K562 (cell line): Measurements from ENCODE around the gene ZDHHC8. TPM values are rescaled to one million over a fixed set of nuclear protein-coding genes. Genes with fewer than 3 reads are reported as not detected.

Experiments
- CBFA2T3 ChIP-seq: fragments of 450-650 bp; IDR thresholded peaks from 2 replicates; pipeline ENCODE4 v1.6.1; 2017
- CCAR2 ChIP-seq: fragments of 200-400 bp; formaldehyde crosslinking; IDR thresholded peaks from 2 replicates; pipeline ENCODE4 v1.6.1; 2017; ENCODE audit warnings: mild to moderate bottlenecking, low read depth, low read length
- HNRNPK ChIP-seq: fragments of 200-400 bp; formaldehyde crosslinking; IDR thresholded peaks from one replicate; pipeline ENCODE4 v1.6.1; 2018; ENCODE audit warnings: mild to moderate bottlenecking, low read depth, low read length; ENCODE audit not compliant: poor library complexity, severe bottlenecking
- KLF13 ChIP-seq: fragments of 450-650 bp; IDR thresholded peaks from 2 replicates; pipeline ENCODE4 v1.6.1; 2016; ENCODE audit warnings: missing genetic modification characterization, low read depth, mild to moderate bottlenecking, missing compliant biosample characterization, moderate library complexity, borderline replicate concordance
- NRF1 ChIP-seq, 2 experiments: fragments of 450-650 bp; IDR thresholded peaks in 1 of 2; conservative IDR thresholded peaks in 1 of 2; 2 replicates each; pipeline ENCODE4 v1.6.1; 2014; ENCODE audit warnings: mild to moderate bottlenecking in 2 of 2
- RCOR1 ChIP-seq, 2 experiments: IDR thresholded peaks; 2 replicates each; pipeline ENCODE4 v1.6.1; 2012; ENCODE audit warnings: low read depth in 2 of 2, low read length in 2 of 2, borderline replicate concordance in 1 of 2, improper control_type of control experiment in 1 of 2
- RHOXF2B ChIP-seq: fragments of 250-450 bp; sonication (Bioruptor Pico); conservative IDR thresholded peaks from 2 replicates; pipeline ENCODE4 v1.5.1; 2021
- SIN3A ChIP-seq, 2 experiments: fragments of 150-350 bp in 1 of 2; IDR thresholded peaks; 2 replicates each; pipeline ENCODE4 v1.6.1; 2011 to 2016; ENCODE audit warnings: borderline replicate concordance in 2 of 2, low read depth in 2 of 2, low read length in 2 of 2, mild to moderate bottlenecking in 2 of 2, moderate library complexity in 2 of 2; ENCODE audit not compliant: control insufficient read depth in 1 of 2
- TAF15 ChIP-seq: fragments of 200-400 bp; formaldehyde crosslinking; IDR thresholded peaks from 2 replicates; pipeline ENCODE4 v1.6.1; 2017; ENCODE audit warnings: mild to moderate bottlenecking, low read depth, low read length, moderate library complexity
- ZFP36 ChIP-seq: fragments of 150-350 bp; IDR thresholded peaks from 2 replicates; pipeline ENCODE4 v1.6.1; 2018; ENCODE audit warnings: low read length, low read depth; ENCODE audit not compliant: partially characterized antibody
- ZNF431 ChIP-seq: sonication (generic); formaldehyde crosslinking; IDR thresholded peaks from 2 replicates; pipeline ENCODE4 v1.8.0; 2022; ENCODE audit warnings: mild to moderate bottlenecking, missing genetic modification reagents
- polyA plus RNA-seq, 8 experiments: library from polyadenylated mRNA; depleted of rRNA in 4 of 8; stranded (reverse) in 5 of 8; unstranded in 3 of 8; fragments of >200 nt; fragmentation: Nextera tagmentation in 2 of 8; fragmentation: Illumina TruSeq in 1 of 8; extraction: Ambion mirVana in 2 of 8; extraction: Trizol in 1 of 8; gene quantifications; 2 replicates each; pipeline versions ENCODE4 v1.2.1 to v1.2.3, GENCODE V29; 2011 to 2014; ENCODE audit warnings: inconsistent platforms in 1 of 8, missing spikeins in 1 of 8
- total RNA-seq, 7 experiments: library from RNA; depleted of rRNA in 6 of 7; stranded (reverse); fragments of >200 nt in 6 of 7; fragmentation: Illumina TruSeq in 2 of 7; extraction: Trizol in 2 of 7; gene quantifications; 2 replicates each; pipeline versions ENCODE4 v1.2.1 to v1.2.3, GENCODE V29; 2011 to 2021; ENCODE audit warnings: low replicate concordance in 1 of 7
- TF ChIP-seq, protein P1 (sequence below): fragments of 450-650 bp; formaldehyde crosslinking; conservative IDR thresholded peaks from 2 replicates; pipeline ENCODE4 v1.4.0; 2022; ENCODE audit warnings: mild to moderate bottlenecking, missing genetic modification characterization
- TF ChIP-seq, protein P2 (sequence below), 2 experiments: fragments of 450-650 bp; IDR thresholded peaks; 2 replicates each; pipeline ENCODE4 v1.6.1; 2018; ENCODE audit warnings: mild to moderate bottlenecking in 2 of 2, low read depth in 1 of 2; ENCODE audit not compliant: partially characterized antibody in 2 of 2
- TF ChIP-seq, protein P3 (sequence below): fragments of 450-650 bp; IDR thresholded peaks from 2 replicates; pipeline ENCODE4 v1.7.1; 2018; ENCODE audit warnings: mild to moderate bottlenecking, low read depth; ENCODE audit not compliant: partially characterized antibody
- TF ChIP-seq, protein P4 (sequence below): fragments of 250-450 bp; sonication (Bioruptor Pico); IDR thresholded peaks from 2 replicates; pipeline ENCODE4 v1.9.0; 2021; ENCODE audit warnings: mild to moderate bottlenecking, inconsistent platforms

Gene ZDHHC8
- total and polyA plus RNA-seq, 9 of the 15 experiments (the other 6 are each of a cell fraction or from before 2014, with no cell fraction given): 0.04 to 109 (median 16.4) TPM

DNA sequence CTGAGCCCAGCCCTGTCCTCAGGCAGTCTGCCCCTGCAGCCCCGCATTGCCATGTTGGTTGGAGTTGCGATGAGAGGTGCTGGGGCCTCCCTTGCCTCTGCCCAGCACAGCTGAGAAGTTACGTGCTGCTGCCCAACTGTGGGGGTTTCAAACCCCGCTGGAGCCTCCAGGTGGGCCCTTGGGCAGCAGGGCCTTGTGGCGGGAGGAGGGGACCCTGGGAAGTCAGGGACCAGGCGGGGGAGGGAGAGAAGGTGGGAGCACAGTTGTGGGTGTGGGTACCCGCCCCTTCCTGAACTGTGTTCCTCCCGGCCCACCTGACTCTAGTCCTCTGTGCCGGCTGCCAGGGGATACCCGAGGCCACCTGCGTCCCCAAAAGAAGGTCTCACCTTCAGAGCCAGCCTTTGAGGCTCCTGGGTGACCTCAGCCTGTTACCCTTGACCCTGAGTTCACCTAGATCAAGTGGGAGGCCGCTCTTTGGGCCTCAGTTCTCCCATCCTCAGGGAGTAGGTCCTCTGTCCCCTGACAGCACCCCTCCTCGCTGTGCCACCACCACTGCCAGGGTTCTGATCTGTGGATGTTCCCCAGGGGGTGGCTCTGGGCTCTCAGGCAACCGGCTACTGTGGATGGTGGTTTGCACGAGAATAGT lies 26.9 kb downstream of the ZDHHC8 start (continued):
- TF ChIP-seq ZFP36: no peak
- TF ChIP-seq, protein P1, sequence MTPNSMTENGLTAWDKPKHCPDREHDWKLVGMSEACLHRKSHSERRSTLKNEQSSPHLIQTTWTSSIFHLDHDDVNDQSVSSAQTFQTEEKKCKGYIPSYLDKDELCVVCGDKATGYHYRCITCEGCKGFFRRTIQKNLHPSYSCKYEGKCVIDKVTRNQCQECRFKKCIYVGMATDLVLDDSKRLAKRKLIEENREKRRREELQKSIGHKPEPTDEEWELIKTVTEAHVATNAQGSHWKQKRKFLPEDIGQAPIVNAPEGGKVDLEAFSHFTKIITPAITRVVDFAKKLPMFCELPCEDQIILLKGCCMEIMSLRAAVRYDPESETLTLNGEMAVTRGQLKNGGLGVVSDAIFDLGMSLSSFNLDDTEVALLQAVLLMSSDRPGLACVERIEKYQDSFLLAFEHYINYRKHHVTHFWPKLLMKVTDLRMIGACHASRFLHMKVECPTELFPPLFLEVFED: no peak
- no peak for TF ChIP-seq HNRNPK
- TF ChIP-seq CCAR2: no peak
- TF ChIP-seq NRF1 (conservative IDR thresholded peaks at IDR 0.05 in 1 of 2, IDR thresholded peaks at IDR 0.05 in 1 of 2): no peak
- TF ChIP-seq CBFA2T3: no peak
- TF ChIP-seq, protein P2, sequence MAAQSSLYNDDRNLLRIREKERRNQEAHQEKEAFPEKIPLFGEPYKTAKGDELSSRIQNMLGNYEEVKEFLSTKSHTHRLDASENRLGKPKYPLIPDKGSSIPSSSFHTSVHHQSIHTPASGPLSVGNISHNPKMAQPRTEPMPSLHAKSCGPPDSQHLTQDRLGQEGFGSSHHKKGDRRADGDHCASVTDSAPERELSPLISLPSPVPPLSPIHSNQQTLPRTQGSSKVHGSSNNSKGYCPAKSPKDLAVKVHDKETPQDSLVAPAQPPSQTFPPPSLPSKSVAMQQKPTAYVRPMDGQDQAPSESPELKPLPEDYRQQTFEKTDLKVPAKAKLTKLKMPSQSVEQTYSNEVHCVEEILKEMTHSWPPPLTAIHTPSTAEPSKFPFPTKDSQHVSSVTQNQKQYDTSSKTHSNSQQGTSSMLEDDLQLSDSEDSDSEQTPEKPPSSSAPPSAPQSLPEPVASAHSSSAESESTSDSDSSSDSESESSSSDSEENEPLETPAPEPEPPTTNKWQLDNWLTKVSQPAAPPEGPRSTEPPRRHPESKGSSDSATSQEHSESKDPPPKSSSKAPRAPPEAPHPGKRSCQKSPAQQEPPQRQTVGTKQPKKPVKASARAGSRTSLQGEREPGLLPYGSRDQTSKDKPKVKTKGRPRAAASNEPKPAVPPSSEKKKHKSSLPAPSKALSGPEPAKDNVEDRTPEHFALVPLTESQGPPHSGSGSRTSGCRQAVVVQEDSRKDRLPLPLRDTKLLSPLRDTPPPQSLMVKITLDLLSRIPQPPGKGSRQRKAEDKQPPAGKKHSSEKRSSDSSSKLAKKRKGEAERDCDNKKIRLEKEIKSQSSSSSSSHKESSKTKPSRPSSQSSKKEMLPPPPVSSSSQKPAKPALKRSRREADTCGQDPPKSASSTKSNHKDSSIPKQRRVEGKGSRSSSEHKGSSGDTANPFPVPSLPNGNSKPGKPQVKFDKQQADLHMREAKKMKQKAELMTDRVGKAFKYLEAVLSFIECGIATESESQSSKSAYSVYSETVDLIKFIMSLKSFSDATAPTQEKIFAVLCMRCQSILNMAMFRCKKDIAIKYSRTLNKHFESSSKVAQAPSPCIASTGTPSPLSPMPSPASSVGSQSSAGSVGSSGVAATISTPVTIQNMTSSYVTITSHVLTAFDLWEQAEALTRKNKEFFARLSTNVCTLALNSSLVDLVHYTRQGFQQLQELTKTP (IDR thresholded peaks at IDR 0.05; ENCODE audit: low read depth in 1 of 2, partially characterized antibody in 2 of 2): no peak
- no peak for TF ChIP-seq SIN3A (IDR thresholded peaks at IDR 0.05; ENCODE audit: borderline replicate concordance in 2 of 2, control insufficient read depth in 1 of 2, low read depth in 2 of 2, low read length in 2 of 2)
- TF ChIP-seq KLF13: no peak
- TF ChIP-seq, protein P3, sequence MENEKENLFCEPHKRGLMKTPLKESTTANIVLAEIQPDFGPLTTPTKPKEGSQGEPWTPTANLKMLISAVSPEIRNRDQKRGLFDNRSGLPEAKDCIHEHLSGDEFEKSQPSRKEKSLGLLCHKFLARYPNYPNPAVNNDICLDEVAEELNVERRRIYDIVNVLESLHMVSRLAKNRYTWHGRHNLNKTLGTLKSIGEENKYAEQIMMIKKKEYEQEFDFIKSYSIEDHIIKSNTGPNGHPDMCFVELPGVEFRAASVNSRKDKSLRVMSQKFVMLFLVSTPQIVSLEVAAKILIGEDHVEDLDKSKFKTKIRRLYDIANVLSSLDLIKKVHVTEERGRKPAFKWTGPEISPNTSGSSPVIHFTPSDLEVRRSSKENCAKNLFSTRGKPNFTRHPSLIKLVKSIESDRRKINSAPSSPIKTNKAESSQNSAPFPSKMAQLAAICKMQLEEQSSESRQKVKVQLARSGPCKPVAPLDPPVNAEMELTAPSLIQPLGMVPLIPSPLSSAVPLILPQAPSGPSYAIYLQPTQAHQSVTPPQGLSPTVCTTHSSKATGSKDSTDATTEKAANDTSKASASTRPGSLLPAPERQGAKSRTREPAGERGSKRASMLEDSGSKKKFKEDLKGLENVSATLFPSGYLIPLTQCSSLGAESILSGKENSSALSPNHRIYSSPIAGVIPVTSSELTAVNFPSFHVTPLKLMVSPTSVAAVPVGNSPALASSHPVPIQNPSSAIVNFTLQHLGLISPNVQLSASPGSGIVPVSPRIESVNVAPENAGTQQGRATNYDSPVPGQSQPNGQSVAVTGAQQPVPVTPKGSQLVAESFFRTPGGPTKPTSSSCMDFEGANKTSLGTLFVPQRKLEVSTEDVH: no peak
- no peak for TF ChIP-seq ZNF431 (CRISPR knock-in tag)
- TF ChIP-seq TAF15: no peak
- no peak for TF ChIP-seq RCOR1 (IDR thresholded peaks at IDR 0.05; ENCODE audit: borderline replicate concordance in 1 of 2, low read depth in 2 of 2, low read length in 2 of 2)
- no peak for TF ChIP-seq RHOXF2B (CRISPR knock-in tag)
- TF ChIP-seq, protein P4, sequence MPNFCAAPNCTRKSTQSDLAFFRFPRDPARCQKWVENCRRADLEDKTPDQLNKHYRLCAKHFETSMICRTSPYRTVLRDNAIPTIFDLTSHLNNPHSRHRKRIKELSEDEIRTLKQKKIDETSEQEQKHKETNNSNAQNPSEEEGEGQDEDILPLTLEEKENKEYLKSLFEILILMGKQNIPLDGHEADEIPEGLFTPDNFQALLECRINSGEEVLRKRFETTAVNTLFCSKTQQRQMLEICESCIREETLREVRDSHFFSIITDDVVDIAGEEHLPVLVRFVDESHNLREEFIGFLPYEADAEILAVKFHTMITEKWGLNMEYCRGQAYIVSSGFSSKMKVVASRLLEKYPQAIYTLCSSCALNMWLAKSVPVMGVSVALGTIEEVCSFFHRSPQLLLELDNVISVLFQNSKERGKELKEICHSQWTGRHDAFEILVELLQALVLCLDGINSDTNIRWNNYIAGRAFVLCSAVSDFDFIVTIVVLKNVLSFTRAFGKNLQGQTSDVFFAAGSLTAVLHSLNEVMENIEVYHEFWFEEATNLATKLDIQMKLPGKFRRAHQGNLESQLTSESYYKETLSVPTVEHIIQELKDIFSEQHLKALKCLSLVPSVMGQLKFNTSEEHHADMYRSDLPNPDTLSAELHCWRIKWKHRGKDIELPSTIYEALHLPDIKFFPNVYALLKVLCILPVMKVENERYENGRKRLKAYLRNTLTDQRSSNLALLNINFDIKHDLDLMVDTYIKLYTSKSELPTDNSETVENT (CRISPR knock-in tag): no peak
